H54 (cell line): ENCODE measurements around the gene CNMD.
"Not testable (repeated sequence)": the region's sequence is repeated elsewhere in the genome, so short reads cannot be mapped to it uniquely, and the experiment has no call there.

Experiments used
- DNase-seq: peaks from one replicate; pipeline ENCODE4 v3.0.0; 2011; ENCODE audit warnings: low spot score, mixed read lengths; ENCODE audit not compliant: insufficient read length
- FAIRE-seq: peaks from 3 replicates; lab custom pipeline; 2011; peaks lifted over from hg19 to GRCh38; lab: Jason Lieb, UNC
- POLR2A ChIP-seq: IDR thresholded peaks from 2 replicates; pipeline ENCODE4 v1.6.1; 2011; ENCODE audit warnings: low read depth, mild to moderate bottlenecking, low read length

CNMD gene

GRCh38 chr13:52734075-52734623 is 5.5 kb downstream of the CNMD start:
- TF ChIP-seq POLR2A, result no peak
- FAIRE-seq (no peak), DNase-seq (no peak)

- TF ChIP-seq POLR2A, result no peak
- FAIRE-seq (no peak), DNase-seq (no peak)
Measured at GRCh38 chr13:52726258-52726657, 13.4 kb downstream of the CNMD start.

- no peak for FAIRE-seq
- TF ChIP-seq POLR2A, result no peak
- no peak for DNase-seq
Measured at GRCh38 chr13:52725302-52725701, 14.3 kb downstream of the CNMD start.

- no peak for TF ChIP-seq POLR2A
- FAIRE-seq (no peak), DNase-seq (no peak)
Measured at GRCh38 chr13:52723181-52723580, 16.4 kb downstream of the CNMD start.

- FAIRE-seq, result not testable (repeated sequence)
Measured at GRCh38 chr13:52721356-52721755, 18.3 kb downstream of the CNMD start.

GRCh38 chr13:52720904-52721303 is 18.7 kb downstream of the CNMD start:
- not testable (repeated sequence) for DNase-seq

More at GRCh38 chr13:52721356-52721755, 18.3 kb downstream of the CNMD start:
- not testable (repeated sequence) for DNase-seq

GRCh38 chr13:52713894-52714293 is 25.7 kb downstream of the CNMD start:
- no peak for DNase-seq
- FAIRE-seq, result no peak
- no peak for TF ChIP-seq POLR2A

More at GRCh38 chr13:52720904-52721303, 18.7 kb downstream of the CNMD start:
- FAIRE-seq, result not testable (repeated sequence)

- FAIRE-seq, result no peak
- DNase-seq, result no peak
- no peak for TF ChIP-seq POLR2A
Measured at GRCh38 chr13:52712385-52712784, 27.2 kb downstream of the CNMD start.

GRCh38 chr13:52711286-52711685 is 28.3 kb downstream of the CNMD start:
- FAIRE-seq (no peak), DNase-seq (no peak)
- no peak for TF ChIP-seq POLR2A

- not testable (repeated sequence) for FAIRE-seq, DNase-seq
Measured at GRCh38 chr13:52708266-52708665, 31.4 kb downstream of the CNMD start.

GRCh38 chr13:52707375-52707774 is 32.2 kb downstream of the CNMD start:
- DNase-seq (no peak), FAIRE-seq (no peak)
- TF ChIP-seq POLR2A, result no peak

GRCh38 chr13:52706081-52706480 is 33.5 kb downstream of the CNMD start:
- TF ChIP-seq POLR2A, result no peak
- FAIRE-seq (no peak), DNase-seq (no peak)

GRCh38 chr13:52703482-52703881 is 36.1 kb downstream of the CNMD start:
- DNase-seq (no peak), FAIRE-seq (no peak)
- TF ChIP-seq POLR2A, result no peak

- FAIRE-seq (no peak), DNase-seq (no peak)
- no peak for TF ChIP-seq POLR2A
Measured at GRCh38 chr13:52701728-52702465, 37.7 kb downstream of the CNMD start.

GRCh38 chr13:52696566-52696965 is 43.1 kb downstream of the CNMD start:
- no peak for TF ChIP-seq POLR2A
- no peak for DNase-seq
- FAIRE-seq, result no peak
